CD4-positive, alpha-beta T cell treated with Interleukin-12 subunit alpha and Interleukin-12 subunit beta, for 1 hour (primary cell): ENCODE results near the gene AEBP1.

Experiments used
- DNase-seq: peaks from one replicate; pipeline ENCODE4 v3.0.0-alpha.2; 2020

AEBP1 gene

GRCh38 chr7:44067064-44067951 is 36.8 kb upstream of the AEBP1 start:
- no peak for DNase-seq

GRCh38 chr7:44068054-44068453 is 36.1 kb upstream of the AEBP1 start:
- DNase-seq, result no peak

- no peak for DNase-seq
Observed at GRCh38 chr7:44071726-44072363, 32.3 kb upstream of the AEBP1 start.

- DNase-seq, result peak; percentile 40
Observed at GRCh38 chr7:44072364-44073231, 31.5 kb upstream of the AEBP1 start.

- peak; percentile 59 for DNase-seq
Observed at GRCh38 chr7:44073664-44074348, 30.3 kb upstream of the AEBP1 start.

- DNase-seq, result no peak
Observed at GRCh38 chr7:44074349-44074695, 29.8 kb upstream of the AEBP1 start.

- DNase-seq, result no peak
Observed at GRCh38 chr7:44075296-44076075, 28.7 kb upstream of the AEBP1 start.

- DNase-seq, result no peak
Observed at GRCh38 chr7:44076101-44076895, 27.8 kb upstream of the AEBP1 start.

- DNase-seq, result no peak
Observed at GRCh38 chr7:44077061-44077460, 27.1 kb upstream of the AEBP1 start.

- DNase-seq, result no peak
Observed at GRCh38 chr7:44077681-44078091, 26.5 kb upstream of the AEBP1 start.

GRCh38 chr7:44078521-44078920 is 25.6 kb upstream of the AEBP1 start:
- no peak for DNase-seq

GRCh38 chr7:44079331-44080021 is 24.7 kb upstream of the AEBP1 start:
- DNase-seq, result no peak

- no peak for DNase-seq
Observed at GRCh38 chr7:44080118-44080517, 24.0 kb upstream of the AEBP1 start.

- DNase-seq, result no peak
Observed at GRCh38 chr7:44080686-44081265, 23.4 kb upstream of the AEBP1 start.

- peak; percentile 50 for DNase-seq
Observed at GRCh38 chr7:44081266-44081748, 22.8 kb upstream of the AEBP1 start.

GRCh38 chr7:44082541-44083207 is 21.5 kb upstream of the AEBP1 start:
- peak; percentile 99 for DNase-seq

GRCh38 chr7:44083796-44084195 is 20.3 kb upstream of the AEBP1 start:
- DNase-seq, result no peak

GRCh38 chr7:44084701-44085100 is 19.4 kb upstream of the AEBP1 start:
- DNase-seq, result no peak

- DNase-seq, result no peak
Observed at GRCh38 chr7:44085546-44085945, 18.6 kb upstream of the AEBP1 start.
